Prostate gland (tissue), 2 donors: Measurements from ENCODE around the gene SEC14L1. TPM values are rescaled to one million over a fixed set of nuclear protein-coding genes. Genes with fewer than 3 reads are reported as not detected.

ENCODE experiments used
- DNase-seq: peaks from one replicate; pipeline ENCODE4 v3.0.0-alpha.2; 2019; ENCODE audit warnings: low spot score
- H3K27ac ChIP-seq, 2 donors: fragments of 200-600 bp; sonication (generic); 2 replicates each; pipeline ENCODE4 v1.5.1; 2017 to 2019
- H3K27me3 ChIP-seq: fragments of 200-600 bp; sonication (generic); replicated peaks from 2 replicates; pipeline ENCODE4 v1.5.1; 2019; ENCODE audit not compliant: insufficient read depth
- H3K36me3 ChIP-seq, 2 donors: fragments of 200-600 bp; sonication (generic); 1 replicate in 1 of 2; 2 replicates in 1 of 2; pipeline versions ENCODE4 v1.5.1 to v1.8.1; 2017 to 2019
- H3K4me1 ChIP-seq: fragments of 200-600 bp; sonication (generic); replicated peaks from 2 replicates; pipeline ENCODE4 v1.5.1; 2019
- H3K4me3 ChIP-seq, 2 donors: fragments of 200-600 bp; sonication (generic); 2 replicates each; pipeline ENCODE4 v1.5.1; 2017 to 2019
- H3K9me3 ChIP-seq: fragments of 200-600 bp; sonication (generic); 2 replicates; pipeline ENCODE4 v1.5.1; 2017
- CTCF ChIP-seq, 4 experiments: fragments of 200-600 bp in 2 of 4; fragments of 450-650 bp in 2 of 4; sonication (generic) in 2 of 4; IDR thresholded peaks; 1 replicate in 3 of 4; 2 replicates in 1 of 4; pipeline ENCODE4 v1.5.1; 2016 to 2019; ENCODE audit warnings: antibody characterized with exemption in 4 of 4, mild to moderate bottlenecking in 2 of 4, moderate library complexity in 2 of 4
- POLR2A ChIP-seq: fragments of 450-650 bp; IDR thresholded peaks from one replicate; pipeline ENCODE4 v1.6.1; 2016; ENCODE audit warnings: antibody characterized with exemption, mild to moderate bottlenecking
- POLR2AphosphoS5 ChIP-seq: sonication (generic); formaldehyde crosslinking; IDR thresholded peaks from one replicate; pipeline ENCODE4 v1.6.1; 2017; ENCODE audit warnings: antibody characterized with exemption
- WGBS: methylation state at CpG from one replicate; pipeline ENCODE4 v1.1.5; 2018; 5-methylcytosine and 5-hydroxymethylcytosine counted together
- intact Hi-C: fragments of 100-400 bp; cut with DNase I; formaldehyde crosslinking; loops from one replicate; pipeline ENCODE4 v1.14.2; 2022
- total RNA-seq, 2 donors: library from RNA; depleted of rRNA; stranded (reverse); fragments of >200 nt; gene quantifications; one replicate each; pipeline ENCODE4 v1.1.0, GENCODE V29; 2016

The SEC14L1 gene
- total RNA-seq, 2 donors from 2014 or later = 39.9 to 175 TPM

GRCh38 chr17:77147357-77147801, 6.6 kb downstream of the SEC14L1 start:
- TF ChIP-seq CTCF (IDR thresholded peaks at IDR 0.05) = no peak
- TF ChIP-seq POLR2AphosphoS5 = no peak
- no peak for TF ChIP-seq POLR2A
- Histone ChIP-seq H3K4me1 (peaks cover 8% of the 10 kb centered on the region), H3K9me3 (no peaks in the 10 kb centered on the region), H3K4me3 (no peak overlapping the region), H3K36me3 (no peaks in the 10 kb centered on the region), H3K27me3 (no peaks in the 10 kb centered on the region), H3K27ac (peak overlapping the region; percentile 4 to 98)
- intact Hi-C loops = loop anchor here (5.0 kb wide), 1 partner anchor 60 kb away; no protein-coding TSS in a partner anchor
- no peak for DNase-seq
- WGBS = 68% methylated on average over 8 of the region's 8 CpGs

- no peak overlapping the region for H3K4me3 ChIP-seq
- peaks cover 8% of the 10 kb centered on the region for H3K4me1 ChIP-seq
- H3K27ac ChIP-seq = peak overlapping the region in 1 of 2 donors; percentile 98
- 73% methylated on average over 15 of the region's 15 CpGs for WGBS
- no peaks in the 10 kb centered on the region for H3K36me3 ChIP-seq
- no peak for TF ChIP-seq CTCF (IDR thresholded peaks at IDR 0.05)
- TF ChIP-seq POLR2A = no peak
- no peak for TF ChIP-seq POLR2AphosphoS5
- no peaks in the 10 kb centered on the region for H3K9me3 ChIP-seq
- no peaks in the 10 kb centered on the region for H3K27me3 ChIP-seq
- DNase-seq = no peak
- intact Hi-C loops = loop anchor here (5.0 kb wide), 1 partner anchor 59 kb away; no protein-coding TSS in a partner anchor
Measured at GRCh38 chr17:77148077-77148939, 7.5 kb downstream of the SEC14L1 start.

GRCh38 chr17:77148940-77149510, 8.3 kb downstream of the SEC14L1 start:
- no peak for TF ChIP-seq POLR2AphosphoS5
- no peak for TF ChIP-seq CTCF (IDR thresholded peaks at IDR 0.05)
- no peak for TF ChIP-seq POLR2A
- no peaks in the 10 kb centered on the region for H3K36me3 ChIP-seq
- H3K4me3 ChIP-seq = no peak overlapping the region
- H3K27me3 ChIP-seq = no peaks in the 10 kb centered on the region
- intact Hi-C loops = loop anchor here (5.0 kb wide), 1 partner anchor 58 kb away; no protein-coding TSS in a partner anchor
- no peak for DNase-seq
- 75% methylated on average over 10 of the region's 10 CpGs for WGBS
- H3K4me1 ChIP-seq = peaks cover 8% of the 10 kb centered on the region
- no peaks in the 10 kb centered on the region for H3K9me3 ChIP-seq
- peak overlapping the region in 1 of 2 donors; percentile 98 for H3K27ac ChIP-seq

GRCh38 chr17:77150196-77150595, 9.4 kb downstream of the SEC14L1 start:
- no peak for DNase-seq
- no peak for TF ChIP-seq CTCF (IDR thresholded peaks at IDR 0.05)
- TF ChIP-seq POLR2AphosphoS5 = no peak
- TF ChIP-seq POLR2A = no peak
- H3K27ac ChIP-seq = peak overlapping the region in 1 of 2 donors; percentile 12
- WGBS = 93% methylated on average over 5 of the region's 5 CpGs
- no peaks in the 10 kb centered on the region for H3K27me3 ChIP-seq
- H3K36me3 ChIP-seq = no peaks in the 10 kb centered on the region
- peaks cover 8% of the 10 kb centered on the region for H3K4me1 ChIP-seq
- H3K9me3 ChIP-seq = no peaks in the 10 kb centered on the region
- H3K4me3 ChIP-seq = no peak overlapping the region
- intact Hi-C loops = no loop called here
